Pulmonary artery endothelial cell (primary cell): Measurements from ENCODE around the gene CA6. TPM values are rescaled to one million over a fixed set of nuclear protein-coding genes. Genes with fewer than 3 reads are reported as not detected.
"Not testable (repeated sequence)": the region's sequence is repeated elsewhere in the genome, so short reads cannot be mapped to it uniquely, and the experiment has no call there.

Experiments used
- DNase-seq: peaks from one replicate; pipeline ENCODE4 v3.0.0-alpha.2; 2011; ENCODE audit warnings: low read depth, low spot score
- total RNA-seq: library from RNA; depleted of rRNA; stranded (reverse); fragments of >200 nt; gene quantifications from 2 replicates; pipeline ENCODE4 v1.2.3, GENCODE V29; 2014

CA6 gene
- not detected in 2 replicates for total RNA-seq

GRCh38 chr1:8945568-8945967 lies at the start of gene CA6:
TSS of gene CA6 (plus strand) at chr1:8945868. CDS start at chr1:8945887, 19 bp downstream.
- no peak for DNase-seq

GRCh38 chr1:8896775-8897174 lies 48.9 kb upstream of the CA6 start:
- not testable (repeated sequence) for DNase-seq

- DNase-seq = not testable (repeated sequence)
Measured at GRCh38 chr1:8897505-8897904, 48.2 kb upstream of the CA6 start.

- DNase-seq = not testable (repeated sequence)
Measured at GRCh38 chr1:8898418-8898817, 47.2 kb upstream of the CA6 start.

- DNase-seq = no peak
Measured at GRCh38 chr1:8899046-8899445, 46.6 kb upstream of the CA6 start.

- not testable (repeated sequence) for DNase-seq
Measured at GRCh38 chr1:8900684-8901083, 45.0 kb upstream of the CA6 start.

- no peak for DNase-seq
Measured at GRCh38 chr1:8902765-8903164, 42.9 kb upstream of the CA6 start.

- no peak for DNase-seq
Measured at GRCh38 chr1:8903410-8903809, 42.3 kb upstream of the CA6 start.

- peak; percentile 87 for DNase-seq
Measured at GRCh38 chr1:8903908-8904650, 41.6 kb upstream of the CA6 start.

GRCh38 chr1:8905582-8906191 lies 40.0 kb upstream of the CA6 start:
- no peak for DNase-seq

- DNase-seq = no peak
Measured at GRCh38 chr1:8908388-8909151, 37.1 kb upstream of the CA6 start.

GRCh38 chr1:8910331-8910730 lies 35.3 kb upstream of the CA6 start:
- DNase-seq = no peak

- DNase-seq = no peak
Measured at GRCh38 chr1:8910914-8911313, 34.8 kb upstream of the CA6 start.

GRCh38 chr1:8911416-8912309 lies 34.0 kb upstream of the CA6 start:
- no peak for DNase-seq

GRCh38 chr1:8913457-8913856 lies 32.2 kb upstream of the CA6 start:
- DNase-seq = no peak

- DNase-seq = no peak
Measured at GRCh38 chr1:8914466-8914865, 31.2 kb upstream of the CA6 start.

GRCh38 chr1:8915446-8915845 lies 30.2 kb upstream of the CA6 start:
- no peak for DNase-seq

- DNase-seq = not testable (repeated sequence)
Measured at GRCh38 chr1:8917536-8917935, 28.1 kb upstream of the CA6 start.

- no peak for DNase-seq
Measured at GRCh38 chr1:8922962-8923361, 22.7 kb upstream of the CA6 start.

GRCh38 chr1:8925406-8925805 lies 20.3 kb upstream of the CA6 start:
- no peak for DNase-seq

GRCh38 chr1:8925960-8926359 lies 19.7 kb upstream of the CA6 start:
- no peak for DNase-seq
